Right lung (tissue), 10 donors: ENCODE data around the gene RPGR. TPM values are rescaled to one million over a fixed set of nuclear protein-coding genes. Genes with fewer than 3 reads are reported as not detected.

Experiments
- DNase-seq, 2 donors: peaks; one replicate each; pipeline ENCODE4 v3.0.0-alpha.2; 2013
- long read RNA-seq, 8 donors: transcript quantifications; one replicate each; lab custom pipeline, GENCODE V29; 2026
- polyA plus RNA-seq, 5 donors: library from polyadenylated mRNA; unstranded; fragments of 120-200 nt; gene quantifications; one replicate each; pipeline versions ENCODE4 v1.2.1 to v1.2.3, GENCODE V29; 2013; ENCODE audit warnings: inconsistent platforms in 1 of 5, low replicate concordance in 1 of 5; ENCODE audit not compliant: insufficient read length in 5 of 5, insufficient read depth in 1 of 5

RPGR gene
- 10 to 100 TPM; 16.7 to 25.3 (median 23.9) TPM for polyA plus RNA-seq
- long read RNA-seq, donor 1, full-length matches to known transcripts = 9 of 9 reads
- long read RNA-seq, donor 1, partial matches to known transcripts = 0 of 9 reads
- long read RNA-seq, donor 1, other reads (novel, unspliced or antisense) = 0 of 9 reads
- long read RNA-seq, donor 2 = 0 reads
- long read RNA-seq, donor 3, partial matches to known transcripts = 0 of 6 reads
- long read RNA-seq, donor 3, other reads (novel, unspliced or antisense) = 0 of 6 reads
- long read RNA-seq, donor 4, partial matches to known transcripts = 0 of 1 reads
- long read RNA-seq, donor 4, other reads (novel, unspliced or antisense) = 0 of 1 reads
- long read RNA-seq, donor 5, partial matches to known transcripts = 0 of 2 reads
- long read RNA-seq, donor 5, other reads (novel, unspliced or antisense) = 0 of 2 reads
- long read RNA-seq, donor 6, full-length matches to known transcripts = 4 of 4 reads
- long read RNA-seq, donor 6, partial matches to known transcripts = 0 of 4 reads
- long read RNA-seq, donor 6, other reads (novel, unspliced or antisense) = 0 of 4 reads
- long read RNA-seq, donor 7, full-length matches to known transcripts = 4 of 4 reads
- long read RNA-seq, donor 7, partial matches to known transcripts = 0 of 4 reads
- long read RNA-seq, donor 7, other reads (novel, unspliced or antisense) = 0 of 4 reads
- long read RNA-seq, donor 8, partial matches to known transcripts = 0 of 1 reads
- long read RNA-seq, donor 8, other reads (novel, unspliced or antisense) = 0 of 1 reads

GRCh38 chrX:38327007-38327774, at the start of gene RPGR:
RPGR (minus strand) TSS chrX:38327509; CDS start chrX:38327367, 142 bp downstream.
- DNase-seq = peak; percentile 90 to 92

- no peak for DNase-seq
Measured at GRCh38 chrX:38376747-38377146, 49.4 kb upstream of the RPGR start.

- DNase-seq = no peak
Measured at GRCh38 chrX:38375891-38376290, 48.6 kb upstream of the RPGR start.

- DNase-seq = no peak
Measured at GRCh38 chrX:38374431-38374830, 47.1 kb upstream of the RPGR start.

GRCh38 chrX:38371641-38372040, 44.3 kb upstream of the RPGR start:
- DNase-seq = no peak

- DNase-seq = no peak
Measured at GRCh38 chrX:38368774-38369173, 41.5 kb upstream of the RPGR start.

- DNase-seq = no peak
Measured at GRCh38 chrX:38365954-38366353, 38.6 kb upstream of the RPGR start.

- no peak for DNase-seq
Measured at GRCh38 chrX:38363046-38363445, 35.7 kb upstream of the RPGR start.

GRCh38 chrX:38357747-38358673, 30.7 kb upstream of the RPGR start:
- no peak for DNase-seq

GRCh38 chrX:38356401-38356800, 29.1 kb upstream of the RPGR start:
- no peak for DNase-seq

GRCh38 chrX:38352362-38352761, 25.1 kb upstream of the RPGR start, which contains the start of gene OTC:
OTC (plus strand) TSS chrX:38352604; CDS start chrX:38352697, 93 bp downstream.
- DNase-seq = no peak

GRCh38 chrX:38351346-38351745, 24.0 kb upstream of the RPGR start:
- DNase-seq = no peak

- no peak for DNase-seq
Measured at GRCh38 chrX:38347136-38347535, 19.8 kb upstream of the RPGR start.

- no peak for DNase-seq
Measured at GRCh38 chrX:38346150-38346549, 18.8 kb upstream of the RPGR start.

- DNase-seq = no peak
Measured at GRCh38 chrX:38342853-38343778, 15.8 kb upstream of the RPGR start.

GRCh38 chrX:38341442-38341841, 14.1 kb upstream of the RPGR start:
- DNase-seq = no peak

- no peak for DNase-seq
Measured at GRCh38 chrX:38336538-38337240, 9.4 kb upstream of the RPGR start.

- no peak for DNase-seq
Measured at GRCh38 chrX:38335382-38335781, 8.1 kb upstream of the RPGR start.

- no peak for DNase-seq
Measured at GRCh38 chrX:38332505-38332904, 5.2 kb upstream of the RPGR start.
